H1 (cell line): ENCODE measurements around the gene KLHL30. TPM values are rescaled to one million over a fixed set of nuclear protein-coding genes. Genes with fewer than 3 reads are reported as not detected.

Source experiments
- CTCF ChIA-PET: fragments of 300-600 bp; sonication (Branson Sonifier 250); formaldehyde crosslinking; loops from one replicate; lab custom pipeline; 2021; ENCODE audit not compliant: partially characterized antibody; lab: Charles Lee
- POLR2A ChIA-PET: fragments of 300-600 bp; sonication (Branson Sonifier 250); formaldehyde crosslinking; loops from one replicate; lab custom pipeline; 2021; ENCODE audit warnings: inconsistent platforms; ENCODE audit not compliant: partially characterized antibody; lab: Charles Lee
- DNase-seq, 2 experiments: peaks; one replicate each; pipeline versions ENCODE4 v3.0.0 to v3.0.0-alpha.2; 2010 to 2022; ENCODE audit warnings: low spot score in 2 of 2, low read depth in 1 of 2, mixed read lengths in 1 of 2
- FAIRE-seq: peaks from 2 replicates; lab custom pipeline; 2011; peaks lifted over from hg19 to GRCh38; lab: Jason Lieb, UNC
- H2AFZ ChIP-seq: 2 replicates; pipeline ENCODE4 v1.8.1; 2012; ENCODE audit warnings: low read length, inconsistent platforms
- H2AK5ac ChIP-seq: 2 replicates; pipeline ENCODE4 v1.6.1; 2013; ENCODE audit warnings: low read depth, low read length
- H2BK120ac ChIP-seq: replicated peaks from 2 replicates; pipeline ENCODE3; 2013; ENCODE audit warnings: low read depth, low read length, inconsistent platforms
- H2BK12ac ChIP-seq: 2 replicates; pipeline ENCODE4 v1.6.1; 2013; ENCODE audit warnings: low read depth, low read length
- H2BK15ac ChIP-seq: 2 replicates; pipeline ENCODE4 v1.6.1; 2013; ENCODE audit warnings: low read length
- H2BK20ac ChIP-seq: 2 replicates; pipeline ENCODE4 v1.6.1; 2013; ENCODE audit warnings: low read length
- H2BK5ac ChIP-seq: 2 replicates; pipeline ENCODE4 v1.6.1; 2013; ENCODE audit warnings: low read depth, low read length
- H3K14ac ChIP-seq: 2 replicates; pipeline ENCODE4 v1.6.1; 2013; ENCODE audit warnings: inconsistent platforms; ENCODE audit not compliant: insufficient read length
- H3K18ac ChIP-seq: 2 replicates; pipeline ENCODE4 v1.6.1; 2013; ENCODE audit warnings: low read length; ENCODE audit errors: extremely low read depth
- H3K23ac ChIP-seq: 2 replicates; pipeline ENCODE4 v1.6.1; 2013; ENCODE audit warnings: inconsistent platforms; ENCODE audit not compliant: insufficient read length
- H3K23me2 ChIP-seq: 2 replicates; pipeline ENCODE4 v1.6.1; 2013; ENCODE audit warnings: low read depth, low read length
- H3K27ac ChIP-seq: 2 replicates; pipeline ENCODE4 v1.6.1; 2011; ENCODE audit warnings: low read depth, low read length, inconsistent platforms
- H3K27me3 ChIP-seq, 4 experiments: replicated peaks in 1 of 4; 1 replicate in 1 of 4; 2 replicates in 3 of 4; pipeline versions ENCODE4 v1.6.1 to v1.8.1; 2011 to 2013; ENCODE audit warnings: low read length in 3 of 4, mild to moderate bottlenecking in 3 of 4, inconsistent platforms in 2 of 4, mixed read lengths in 2 of 4, moderate library complexity in 1 of 4; ENCODE audit not compliant: control insufficient read depth in 3 of 4, insufficient read depth in 3 of 4; ENCODE audit errors: extremely low read depth in 1 of 4
- H3K36me3 ChIP-seq, 4 experiments: 2 replicates each; pipeline versions ENCODE4 v1.6.1 to v1.8.1; 2011 to 2013; ENCODE audit warnings: mild to moderate bottlenecking in 4 of 4, low read length in 3 of 4, moderate library complexity in 2 of 4, control low read depth in 1 of 4, inconsistent platforms in 1 of 4; ENCODE audit not compliant: insufficient read depth in 4 of 4, control insufficient read depth in 2 of 4
- H3K4ac ChIP-seq: replicated peaks from 2 replicates; pipeline ENCODE3; 2013; ENCODE audit warnings: low read length, low read depth, mixed read lengths, inconsistent platforms; ENCODE audit not compliant: insufficient read length
- H3K4me1 ChIP-seq, 4 experiments: replicated peaks in 1 of 4; 1 replicate in 1 of 4; 2 replicates in 3 of 4; pipeline versions ENCODE4 v1.6.1 to v1.8.1; 2011 to 2013; ENCODE audit warnings: low read length in 3 of 4, inconsistent platforms in 2 of 4, mixed read lengths in 1 of 4; ENCODE audit not compliant: insufficient read depth in 4 of 4, control insufficient read depth in 3 of 4
- H3K4me2 ChIP-seq, 2 experiments: 2 replicates each; pipeline versions ENCODE4 v1.6.1 to v1.8.1; 2011 to 2013; ENCODE audit warnings: low read depth in 2 of 2, low read length in 2 of 2, control low read depth in 1 of 2, inconsistent platforms in 1 of 2, mild to moderate bottlenecking in 1 of 2; ENCODE audit not compliant: insufficient read depth in 1 of 2
- H3K4me3 ChIP-seq, 4 experiments: fragments of 200-600, 300-600 bp in 1 of 4; sonication (generic), shearing (Covaris generic), sonication (Bioruptor Twin) in 1 of 4; 2 replicates each; pipeline versions ENCODE4 v1.5.1 to v1.8.1; 2011 to 2016; ENCODE audit warnings: low read length in 4 of 4, low read depth in 3 of 4, control low read depth in 2 of 4, inconsistent platforms in 2 of 4, mild to moderate bottlenecking in 2 of 4, mixed read lengths in 1 of 4, moderate library complexity in 1 of 4; ENCODE audit not compliant: insufficient read depth in 2 of 4; ENCODE audit errors: extremely low read depth in 1 of 4
- H3K56ac ChIP-seq: replicated peaks from 2 replicates; pipeline ENCODE3; 2013; ENCODE audit warnings: low read depth, mild to moderate bottlenecking, mixed read lengths, low read length, inconsistent platforms; ENCODE audit not compliant: insufficient read length
- H3K79me1 ChIP-seq: 2 replicates; pipeline ENCODE4 v1.6.1; 2013; ENCODE audit warnings: low read depth, low read length, control low read depth
- H3K79me2 ChIP-seq, 2 experiments: 2 replicates each; pipeline versions ENCODE4 v1.6.1 to v1.8.1; 2012 to 2013; ENCODE audit warnings: low read length in 2 of 2, mild to moderate bottlenecking in 2 of 2, inconsistent platforms in 1 of 2; ENCODE audit not compliant: insufficient read depth in 2 of 2, control insufficient read depth in 1 of 2
- H3K9ac ChIP-seq, 4 experiments: replicated peaks in 1 of 4; 1 replicate in 1 of 4; 2 replicates in 3 of 4; pipeline versions ENCODE4 v1.6.1 to v1.8.1; 2011 to 2013; ENCODE audit warnings: low read depth in 3 of 4, low read length in 3 of 4, control low read depth in 2 of 4, mild to moderate bottlenecking in 2 of 4, moderate library complexity in 2 of 4, inconsistent platforms in 1 of 4; ENCODE audit errors: extremely low read depth in 1 of 4
- H3K9me3 ChIP-seq, 2 experiments: 2 replicates each; pipeline versions ENCODE4 v1.6.1 to v1.8.1; 2012 to 2013; ENCODE audit warnings: mild to moderate bottlenecking in 2 of 2, moderate library complexity in 2 of 2, control low read depth in 1 of 2, inconsistent platforms in 1 of 2, low read depth in 1 of 2, low read length in 1 of 2, mixed read lengths in 1 of 2; ENCODE audit not compliant: insufficient read depth in 2 of 2
- H4K20me1 ChIP-seq, 2 experiments: replicated peaks in 1 of 2; 2 replicates each; pipeline versions ENCODE3 to v1.8.1; 2011 to 2013; ENCODE audit warnings: inconsistent platforms in 2 of 2, low read length in 2 of 2, mild to moderate bottlenecking in 1 of 2; ENCODE audit not compliant: insufficient read depth in 2 of 2, control insufficient read depth in 1 of 2
- H4K5ac ChIP-seq: 2 replicates; pipeline ENCODE4 v1.6.1; 2013; ENCODE audit warnings: low read length, low read depth, mixed read lengths, inconsistent platforms; ENCODE audit not compliant: insufficient read length
- H4K8ac ChIP-seq: 2 replicates; pipeline ENCODE4 v1.8.0; 2013; ENCODE audit warnings: mild to moderate bottlenecking, moderate library complexity, low read length, inconsistent platforms; ENCODE audit not compliant: insufficient read depth; ENCODE audit errors: extremely low read depth
- H4K91ac ChIP-seq: replicated peaks from 2 replicates; pipeline ENCODE3; 2013; ENCODE audit warnings: low read length, mixed read lengths, inconsistent platforms; ENCODE audit not compliant: insufficient read length
- CBX5 ChIP-seq: fragments of 300-800, 300-1000 bp; sonication (generic); IDR thresholded peaks from 2 replicates; pipeline ENCODE4 v1.7.1; 2016; ENCODE audit warnings: antibody characterized with exemption, low read length, low read depth
- KDM5A ChIP-seq: fragments of 200-600 bp; IDR thresholded peaks from 2 replicates; pipeline ENCODE4 v1.7.1; 2012; ENCODE audit warnings: mild to moderate bottlenecking, low read length, inconsistent platforms, mixed read lengths
- SIX5 ChIP-seq: IDR thresholded peaks from 2 replicates; pipeline ENCODE4 v1.6.1; 2011; ENCODE audit warnings: mild to moderate bottlenecking, low read depth, low read length
- TCF12 ChIP-seq: IDR thresholded peaks from 2 replicates; pipeline ENCODE4 v1.6.1; 2011; ENCODE audit warnings: low read depth, mild to moderate bottlenecking, low read length
- ZNF274 ChIP-seq: IDR thresholded peaks from 2 replicates; pipeline ENCODE4 v1.7.0; 2012; ENCODE audit warnings: low read length, borderline replicate concordance; ENCODE audit errors: extremely low read depth
- WGBS, 2 experiments: shearing (Covaris generic) in 1 of 2; methylation state at CpG; one replicate each; pipeline versions ENCODE4 v1.1.6 to v1.1.7; 2013 to 2015; ENCODE audit warnings: low lambda C conversion rate in 2 of 2, mixed read lengths in 2 of 2, inconsistent platforms in 1 of 2, low coverage in 1 of 2, missing lambda C conversion rate in 1 of 2; ENCODE audit not compliant: insufficient replicate concordance in 2 of 2, insufficient coverage in 1 of 2, insufficient read length in 1 of 2; ENCODE audit errors: extremely low coverage in 1 of 2, missing lambda C conversion rate in 1 of 2; 5-methylcytosine and 5-hydroxymethylcytosine counted together
- polyA plus RNA-seq, 7 experiments: library from polyadenylated mRNA; depleted of rRNA in 3 of 7; stranded (reverse) in 5 of 7; unstranded in 2 of 7; fragments of >200 nt in 5 of 7; fragments of 200-250 nt in 2 of 7; gene quantifications; 1 replicate in 5 of 7; 2 replicates in 1 of 7; 4 replicates in 1 of 7; pipeline versions ENCODE4 v1.2.1 to v1.2.3, GENCODE V29; 2011 to 2013; ENCODE audit warnings: missing spikeins in 2 of 7, mixed read lengths in 2 of 7
- total RNA-seq: library from RNA; stranded (reverse); fragmentation: NEBNext Ultra II Directional; extraction: Animal tissue kit (Norgen Biotek cat#: 25700); gene quantifications from 2 replicates; pipeline ENCODE4 v1.2.1, GENCODE V29; 2021
- TF ChIP-seq, protein P1 (sequence below), 3 experiments: IDR thresholded peaks; 1 replicate in 2 of 3; 2 replicates in 1 of 3; pipeline versions ENCODE4 v1.5.1 to v1.6.1; 2011; ENCODE audit warnings: low read length in 3 of 3, mild to moderate bottlenecking in 3 of 3, inconsistent platforms in 2 of 3, low read depth in 1 of 3, moderate library complexity in 1 of 3; ENCODE audit not compliant: insufficient read depth in 1 of 3; ENCODE audit errors: control extremely low read depth in 1 of 3

Gene KLHL30
- total and polyA plus RNA-seq, 2 of the 8 experiments (the other 6 are each of a cell fraction or from before 2014, with no cell fraction given), result not detected

DNA sequence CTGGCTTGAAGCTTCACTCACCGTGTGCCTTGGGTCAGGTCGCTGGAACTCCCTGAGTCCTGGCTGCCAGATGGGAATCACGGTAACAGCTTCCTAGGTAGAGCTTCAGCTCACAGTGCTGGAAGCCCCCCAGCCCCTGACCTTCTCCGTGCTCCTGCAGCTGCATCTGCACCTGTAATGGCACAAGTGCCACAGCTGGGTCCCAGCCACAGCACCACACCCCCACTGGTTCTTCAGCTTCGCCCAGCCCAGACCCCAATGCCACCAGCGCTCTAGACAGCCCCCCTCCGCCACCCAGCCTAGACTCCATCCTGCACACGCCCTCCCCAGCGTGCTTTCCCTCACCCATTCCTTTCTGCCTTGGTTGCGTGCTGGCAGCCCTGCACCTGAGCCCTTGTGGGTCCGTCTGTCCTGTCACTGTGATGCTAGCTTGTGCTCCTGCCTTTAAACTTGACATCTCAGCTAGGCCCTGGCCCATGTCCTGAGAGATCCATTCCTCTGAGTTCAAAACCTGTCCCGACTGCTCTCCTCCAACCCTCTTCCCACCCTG lies 45.9 kb upstream of the KLHL30 start:
- Histone ChIP-seq H3K36me3 (peaks cover 0 to 30% (median 11%) of the 10 kb centered on the region in 4 experiments; a peak in 6 of 8 replicates), H3K56ac (no peak overlapping the region), H3K4ac (no peak overlapping the region), H3K27me3 (no peaks in the 10 kb centered on the region), H3K23ac (no peak overlapping the region), H3K9ac (no peak overlapping the region), H3K14ac (no peak overlapping the region), H2BK120ac (no peak overlapping the region)
- peak in 1 of 2 experiments; percentile 43 for DNase-seq
- no peak for TF ChIP-seq TCF12
- no peak for TF ChIP-seq CBX5
- TF ChIP-seq, protein P1, sequence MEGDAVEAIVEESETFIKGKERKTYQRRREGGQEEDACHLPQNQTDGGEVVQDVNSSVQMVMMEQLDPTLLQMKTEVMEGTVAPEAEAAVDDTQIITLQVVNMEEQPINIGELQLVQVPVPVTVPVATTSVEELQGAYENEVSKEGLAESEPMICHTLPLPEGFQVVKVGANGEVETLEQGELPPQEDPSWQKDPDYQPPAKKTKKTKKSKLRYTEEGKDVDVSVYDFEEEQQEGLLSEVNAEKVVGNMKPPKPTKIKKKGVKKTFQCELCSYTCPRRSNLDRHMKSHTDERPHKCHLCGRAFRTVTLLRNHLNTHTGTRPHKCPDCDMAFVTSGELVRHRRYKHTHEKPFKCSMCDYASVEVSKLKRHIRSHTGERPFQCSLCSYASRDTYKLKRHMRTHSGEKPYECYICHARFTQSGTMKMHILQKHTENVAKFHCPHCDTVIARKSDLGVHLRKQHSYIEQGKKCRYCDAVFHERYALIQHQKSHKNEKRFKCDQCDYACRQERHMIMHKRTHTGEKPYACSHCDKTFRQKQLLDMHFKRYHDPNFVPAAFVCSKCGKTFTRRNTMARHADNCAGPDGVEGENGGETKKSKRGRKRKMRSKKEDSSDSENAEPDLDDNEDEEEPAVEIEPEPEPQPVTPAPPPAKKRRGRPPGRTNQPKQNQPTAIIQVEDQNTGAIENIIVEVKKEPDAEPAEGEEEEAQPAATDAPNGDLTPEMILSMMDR (IDR thresholded peaks at IDR 0.05; ENCODE audit: control extremely low read depth in 1 of 3, insufficient read depth in 1 of 3, low read depth in 1 of 3, low read length in 3 of 3), result no peak
- no peak for TF ChIP-seq SIX5
- TF ChIP-seq ZNF274, result no peak
- TF ChIP-seq KDM5A, result no peak
- TF ChIP-seq, all 59 proteins: peak for 0
- no peak overlapping the region for H2BK12ac ChIP-seq
- FAIRE-seq, result no peak
- no peak overlapping the region for H2BK20ac ChIP-seq
- H2AFZ ChIP-seq, result no peak overlapping the region
- no peaks in the 10 kb centered on the region for H3K79me2 ChIP-seq
- no peak overlapping the region for H2AK5ac ChIP-seq
- H3K18ac ChIP-seq, result no peak overlapping the region
- H3K23me2 ChIP-seq, result no peaks in the 10 kb centered on the region
- WGBS, 2 experiments, result 93% methylated on average over 12 of the region's 12 CpGs; no CpG with 5 or more reads in 1 of the 2 experiments
- H4K5ac ChIP-seq, result no peak overlapping the region
- no peak overlapping the region for H3K4me3 ChIP-seq
- CTCF ChIA-PET, result interaction anchor here (0.9 to 1.0 kb wide), 2 partner anchors 29 to 136 kb away, joined by 3 read pairs; no protein-coding TSS in a partner anchor
- peaks cover 0 to 9% (median 5%) of the 10 kb centered on the region in 4 experiments; a peak in 5 of 7 replicates for H3K4me1 ChIP-seq
- POLR2A ChIA-PET, result interaction anchor here (1.6 to 4.3 kb wide), 2 partner anchors 11 to 28 kb away, joined by 3 to 17 read pairs; no protein-coding TSS in a partner anchor
- no peak overlapping the region for H4K91ac ChIP-seq
- 0 out of 2 replicates have a peak, but pooled peaks cover 2% of the 10 kb centered on the region for H3K79me1 ChIP-seq
- H2BK15ac ChIP-seq, result no peak overlapping the region
- no peak overlapping the region for H2BK5ac ChIP-seq
- no peak overlapping the region for H3K27ac ChIP-seq
- no peak overlapping the region for H3K4me2 ChIP-seq
- H4K8ac ChIP-seq, result peak overlapping the region; percentile 59; the same call in 1 of the 2 replicates
- H4K20me1 ChIP-seq, result peaks cover 3 to 6% of the 10 kb centered on the region in 2 experiments
- H3K9me3 ChIP-seq, result no peaks in the 10 kb centered on the region
